ENCODE results near the gene CPB2. TPM values are rescaled to one million over a fixed set of nuclear protein-coding genes. Genes with fewer than 3 reads are reported as not detected.

Gene CPB2
- total and polyA plus RNA-seq, 2 of the 8 experiments (the other 6 are each of a cell fraction or from before 2014, with no cell fraction given), result not detected

DNA sequence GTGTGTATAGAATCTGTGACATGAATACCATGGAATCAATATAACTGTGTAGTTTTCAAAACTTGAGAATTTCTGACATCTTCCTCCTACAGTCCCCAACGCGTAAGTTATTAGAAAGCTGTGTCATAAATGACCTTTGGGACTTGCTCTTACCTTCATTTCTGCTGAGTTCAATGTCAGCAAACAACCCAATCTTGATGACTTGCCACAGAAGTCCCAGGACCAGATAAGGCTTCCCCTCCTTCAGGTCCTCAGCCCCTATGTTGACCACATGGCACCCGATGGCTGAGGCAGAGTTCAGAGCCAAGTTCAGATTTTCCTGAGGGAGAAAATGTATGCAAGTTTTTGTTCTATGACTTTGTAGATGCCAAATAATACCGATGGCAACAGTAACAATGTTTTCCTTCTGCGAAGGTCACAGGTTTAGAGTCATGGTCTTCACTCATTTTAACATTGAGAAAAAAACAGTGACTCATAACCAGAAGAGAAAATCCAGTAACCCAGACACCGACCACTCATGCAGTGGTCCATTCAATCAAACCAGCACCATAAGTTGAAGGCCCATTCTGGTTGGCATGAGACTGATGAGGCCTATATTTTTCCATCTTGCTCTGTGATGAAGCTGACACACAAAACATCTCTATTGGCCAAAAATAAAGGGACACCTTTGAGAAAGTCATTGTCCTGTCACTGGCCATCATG is 47.9 kb upstream of the CPB2 start:
- H2AFZ ChIP-seq (ENCODE audit: low read length), result no peak overlapping the region
- no peak overlapping the region for H4K91ac ChIP-seq (replicated peaks; ENCODE audit: insufficient read length, low read length)
- H3K27me3 ChIP-seq (replicated peaks in 1 of 4; ENCODE audit: control insufficient read depth in 3 of 4, extremely low read depth in 1 of 4, insufficient read depth in 3 of 4, low read length in 3 of 4), result no peaks in the 10 kb centered on the region
- WGBS, 2 experiments (ENCODE audit: extremely low coverage in 1 of 2, insufficient coverage in 1 of 2, insufficient read length in 1 of 2, insufficient replicate concordance in 2 of 2, low coverage in 1 of 2, low lambda C conversion rate in 2 of 2, missing lambda C conversion rate in 1 of 2), result 92% methylated on average over 6 of the region's 6 CpGs; no CpG with 5 or more reads in 1 of the 2 experiments
- no peak overlapping the region for H2AK5ac ChIP-seq (ENCODE audit: low read depth, low read length)
- H3K23ac ChIP-seq (ENCODE audit: insufficient read length), result no peak overlapping the region
- no peak overlapping the region for H2BK12ac ChIP-seq (ENCODE audit: low read depth, low read length)
- H2BK120ac ChIP-seq (replicated peaks; ENCODE audit: low read depth, low read length), result no peak overlapping the region
- no peak overlapping the region for H3K14ac ChIP-seq (ENCODE audit: insufficient read length)
- no peak overlapping the region for H3K4ac ChIP-seq (replicated peaks; ENCODE audit: insufficient read length, low read depth, low read length)
- CTCF ChIA-PET (ENCODE audit: partially characterized antibody), result interaction anchor here (1.0 kb wide), 1 partner anchor 30 kb away, joined by 3 read pairs; no protein-coding TSS in a partner anchor
- no peaks in the 10 kb centered on the region for H3K36me3 ChIP-seq (ENCODE audit: control insufficient read depth in 2 of 4, insufficient read depth in 4 of 4, low read length in 3 of 4)
- H3K56ac ChIP-seq (replicated peaks; ENCODE audit: insufficient read length, low read depth, low read length), result no peak overlapping the region
- no peaks in the 10 kb centered on the region for H3K4me1 ChIP-seq (replicated peaks in 1 of 4; ENCODE audit: control insufficient read depth in 3 of 4, insufficient read depth in 4 of 4, low read length in 3 of 4)
- no peak overlapping the region for H2BK5ac ChIP-seq (ENCODE audit: low read depth, low read length)
- no peak overlapping the region for H3K4me3 ChIP-seq (ENCODE audit: extremely low read depth in 1 of 4, insufficient read depth in 2 of 4, low read depth in 3 of 4, low read length in 4 of 4)
- H3K18ac ChIP-seq (ENCODE audit: extremely low read depth, low read length), result no peak overlapping the region
- H4K20me1 ChIP-seq (replicated peaks in 1 of 2; ENCODE audit: control insufficient read depth in 1 of 2, insufficient read depth in 2 of 2, low read length in 2 of 2), result peaks cover 0 to 1% of the 10 kb centered on the region in 2 experiments
- H3K9ac ChIP-seq (replicated peaks in 1 of 4; ENCODE audit: extremely low read depth in 1 of 4, low read depth in 3 of 4, low read length in 3 of 4), result no peak overlapping the region
- H3K4me2 ChIP-seq (ENCODE audit: insufficient read depth in 1 of 2, low read depth in 2 of 2, low read length in 2 of 2), result no peak overlapping the region
- POLR2A ChIA-PET (ENCODE audit: partially characterized antibody), result no interaction called here
- H2BK15ac ChIP-seq (ENCODE audit: low read length), result no peak overlapping the region
- H2BK20ac ChIP-seq (ENCODE audit: low read length), result no peak overlapping the region
- H4K8ac ChIP-seq (ENCODE audit: extremely low read depth, insufficient read depth, low read length), result no peak overlapping the region
- no peak overlapping the region for H4K5ac ChIP-seq (ENCODE audit: insufficient read length, low read depth, low read length)
- H3K79me2 ChIP-seq (ENCODE audit: control insufficient read depth in 1 of 2, insufficient read depth in 2 of 2, low read length in 2 of 2), result no peaks in the 10 kb centered on the region
- FAIRE-seq (no peak), DNase-seq (ENCODE audit: low read depth in 1 of 2, low spot score in 2 of 2) (no peak)
- no peaks in the 10 kb centered on the region for H3K9me3 ChIP-seq (ENCODE audit: insufficient read depth in 2 of 2, low read depth in 1 of 2, low read length in 1 of 2)
- H3K23me2 ChIP-seq (ENCODE audit: low read depth, low read length), result no peaks in the 10 kb centered on the region
- no peak overlapping the region for H3K27ac ChIP-seq (ENCODE audit: low read depth, low read length)
- no peaks in the 10 kb centered on the region for H3K79me1 ChIP-seq (ENCODE audit: low read depth, low read length)
- no peak for TF ChIP-seq CBX8 (IDR thresholded peaks at IDR 0.05; ENCODE audit: borderline replicate concordance, low read depth, low read length)

Measured in H1 (cell line).